ENCODE measurements around the gene OR8D2.
"Not testable (repeated sequence)": the region's sequence is repeated elsewhere in the genome, so short reads cannot be mapped to it uniquely, and the experiment has no call there.

The OR8D2 gene

DNA sequence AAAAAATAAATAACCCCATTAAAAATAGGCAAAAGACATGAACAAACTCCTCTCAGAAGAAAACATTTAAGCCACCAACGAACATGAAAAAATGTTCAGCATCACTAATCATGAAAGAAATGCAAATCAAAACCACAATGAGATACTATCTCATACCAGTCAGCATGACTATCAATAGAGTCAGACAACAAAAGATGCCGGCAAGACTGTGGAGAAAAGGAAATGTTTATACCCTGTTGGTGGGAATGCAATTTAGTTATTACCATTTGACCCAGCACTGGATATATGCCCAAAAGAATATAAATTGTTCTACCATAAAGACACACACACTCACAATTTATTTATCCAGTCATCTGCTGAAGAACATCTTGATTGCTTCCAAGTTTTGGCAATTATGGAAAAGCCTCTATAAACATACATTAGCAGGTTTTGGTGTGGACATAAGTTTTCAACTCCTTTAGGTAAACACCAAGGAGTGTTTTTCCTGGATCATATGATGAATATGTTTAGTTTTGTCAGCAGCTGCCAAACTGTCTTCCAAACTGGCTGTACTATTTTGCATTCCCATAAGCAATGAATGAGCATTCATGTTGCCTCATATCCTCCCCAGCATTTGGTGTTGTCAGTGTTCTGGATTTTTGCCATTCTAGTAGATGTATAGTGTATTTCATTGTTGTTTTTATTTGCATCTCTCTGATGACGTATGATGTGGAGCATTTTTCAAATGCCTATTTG is 34.2 kb downstream of the OR8D2 start:
- DNase-seq, result no peak

DNA sequence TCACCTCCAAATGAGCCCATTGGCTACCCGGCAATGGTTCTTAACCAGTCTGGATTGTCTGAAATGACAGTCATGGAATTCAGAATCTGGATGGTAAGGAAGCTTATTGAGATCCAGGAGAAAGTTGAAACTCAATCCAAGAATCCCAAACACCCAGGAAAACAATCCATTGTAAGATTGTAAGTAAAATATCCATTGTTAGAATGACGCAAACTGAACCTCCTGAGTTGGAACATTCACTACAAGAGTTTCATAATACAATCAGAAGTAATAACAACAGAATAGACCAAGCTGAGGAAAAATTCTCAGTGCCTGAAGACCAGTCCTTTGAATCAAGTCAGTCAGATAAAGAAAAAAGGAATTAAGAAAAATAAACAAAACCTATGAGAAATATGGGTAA is 41.7 kb downstream of the OR8D2 start:
- no peak for DNase-seq

DNA sequence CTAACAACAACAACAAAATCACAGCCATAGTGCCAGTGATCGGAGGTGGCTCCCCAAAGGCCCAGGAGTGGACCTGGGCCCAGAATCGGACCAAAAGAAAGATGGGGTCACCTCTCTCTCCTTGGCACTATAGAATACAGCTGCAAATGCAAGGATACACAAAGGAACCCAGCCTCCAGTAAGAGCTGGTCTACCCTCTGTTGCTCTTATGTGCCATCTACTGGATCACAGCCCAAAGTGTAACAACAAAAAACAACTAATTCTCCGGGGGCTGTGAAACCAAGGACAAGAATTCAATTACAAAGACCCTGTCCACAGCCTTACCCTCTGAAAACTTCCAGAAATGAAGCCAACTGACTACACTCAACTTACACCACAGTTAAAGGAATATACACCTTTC is 42.2 kb downstream of the OR8D2 start:
- no peak for DNase-seq

DNA sequence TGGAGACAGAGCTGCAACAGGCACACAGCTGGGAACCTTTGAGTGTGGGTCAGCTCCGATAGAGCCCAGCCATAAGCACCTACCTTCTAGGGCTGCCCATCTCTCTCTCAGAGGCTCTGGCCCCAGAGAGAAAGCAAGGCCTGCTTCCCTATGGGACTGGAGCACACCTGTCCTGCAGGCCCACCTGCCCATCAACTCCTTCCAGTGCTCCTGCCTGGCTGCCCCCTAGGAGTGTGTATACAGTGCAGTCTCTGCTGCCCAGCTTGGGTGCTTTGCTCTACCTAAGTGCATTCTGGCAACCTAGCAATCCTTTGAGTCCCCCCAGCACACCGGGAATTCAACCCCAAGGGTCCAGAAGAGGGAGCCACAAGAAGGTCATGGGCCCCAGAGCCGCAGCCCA is 42.8 kb downstream of the OR8D2 start:
- DNase-seq, result no peak

DNA sequence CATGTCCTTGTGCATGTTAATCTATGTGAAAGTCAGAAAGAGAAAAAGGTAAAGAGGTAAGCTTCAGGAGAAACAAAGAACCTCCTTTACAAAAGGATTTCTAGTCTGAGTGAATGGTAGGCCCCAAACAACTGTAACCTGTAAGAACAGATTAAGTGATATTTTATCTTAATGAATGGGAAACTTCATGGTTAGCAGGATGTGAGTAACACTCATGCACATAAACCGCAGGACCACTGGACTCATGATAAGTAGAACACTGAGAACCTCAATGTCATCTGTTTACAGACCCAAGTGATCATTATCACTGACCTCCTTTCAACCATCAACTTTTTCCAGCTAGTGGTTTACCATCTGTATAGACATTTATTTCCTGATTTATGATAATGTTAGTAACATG is 43.9 kb downstream of the OR8D2 start:
- no peak for DNase-seq

DNA sequence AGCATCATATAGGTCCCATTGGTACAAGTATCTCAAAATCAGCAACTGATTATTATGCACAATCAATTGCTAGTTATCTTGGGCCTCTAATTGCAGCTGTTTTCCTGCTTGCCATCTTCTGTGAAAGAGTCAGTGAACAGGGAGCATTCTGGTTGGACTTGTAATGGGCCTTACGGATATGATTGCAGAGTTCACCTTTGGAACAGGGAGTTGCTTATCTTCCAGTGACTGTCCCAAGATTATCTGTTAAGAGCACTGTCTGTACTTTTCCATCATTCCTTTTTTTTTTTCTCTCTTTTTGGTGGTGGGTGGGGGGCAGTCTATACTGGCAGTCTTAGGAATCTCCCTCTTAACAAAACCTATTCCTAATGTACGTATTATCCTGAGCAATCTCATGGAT is 46.0 kb downstream of the OR8D2 start:
- DNase-seq, result no peak

DNA sequence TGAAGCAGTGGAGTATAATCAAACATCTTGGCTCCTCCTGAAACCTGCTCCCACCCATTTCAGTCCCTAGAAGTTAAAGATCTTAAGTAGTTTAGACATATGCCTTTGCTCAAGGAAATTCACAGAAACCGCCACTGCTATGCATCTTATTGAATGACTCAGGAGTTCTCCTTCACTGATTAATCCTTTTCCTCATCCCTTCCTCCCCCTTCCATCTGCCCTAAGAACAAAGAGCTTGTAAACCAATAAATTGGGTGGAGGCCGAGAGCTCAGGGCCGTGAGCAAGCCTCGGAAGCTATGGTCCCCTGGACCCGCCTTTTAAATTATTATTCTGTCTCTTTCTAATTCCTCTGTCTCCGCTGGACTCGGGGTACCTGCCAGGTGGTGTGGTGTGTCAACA is 49.1 kb downstream of the OR8D2 start:
- not testable (repeated sequence) for DNase-seq

All from activated T-cell treated with anti-CD3 and anti-CD28 coated beads, Interleukin-2, amount 50 U/mL, for 1 hour (primary cell).